ENCODE data around the gene ORMDL1. TPM values are rescaled to one million over a fixed set of nuclear protein-coding genes. Genes with fewer than 3 reads are reported as not detected.
A peak's percentile ranks its signal among the peaks of the same experiment; 100 is the strongest.

The ORMDL1 gene
- total RNA-seq, 6 experiments from 2014 or later: 48.6 to 70.2 (median 60.3) TPM

DNA sequence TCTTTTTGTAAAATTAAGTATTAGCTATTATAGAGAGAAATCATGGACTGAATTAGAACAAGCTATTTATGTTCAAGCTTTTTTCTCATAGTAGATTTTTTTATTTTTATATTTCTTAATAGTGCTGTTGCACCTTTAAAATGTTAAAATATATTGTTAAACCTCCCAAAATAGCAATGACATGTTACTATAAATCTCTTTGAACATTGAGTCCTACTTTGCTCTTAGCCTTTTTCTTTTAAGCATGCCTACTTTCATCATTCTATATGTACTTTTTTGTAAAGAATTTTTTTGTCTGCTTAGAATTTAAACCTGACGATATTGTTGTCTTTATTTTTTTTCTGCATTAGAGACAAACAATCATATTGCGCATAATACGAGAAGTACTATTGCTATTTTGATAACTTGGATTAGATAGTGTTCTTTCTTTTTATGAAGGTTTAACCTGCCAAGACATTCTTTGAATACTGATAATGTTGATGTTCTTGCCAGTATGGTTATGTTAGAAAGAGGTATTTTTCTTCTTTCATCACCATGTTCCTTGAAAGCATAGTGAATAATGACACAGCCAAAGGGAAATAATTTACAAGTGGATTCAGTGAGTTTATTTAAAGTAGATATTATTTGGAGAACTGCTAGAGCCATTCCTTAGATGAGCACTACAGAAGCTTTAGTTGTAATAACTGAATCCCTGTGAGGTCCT lies 40.7 kb upstream of the ORMDL1 start:
- H3K9me3 Mint-ChIP-seq: no peaks in the 10 kb centered on the region
- H3K4me1 Mint-ChIP-seq (ENCODE audit: low read depth): peaks cover 26% of the 10 kb centered on the region
- DNase-seq: no peak
- TF ChIP-seq, protein P1, sequence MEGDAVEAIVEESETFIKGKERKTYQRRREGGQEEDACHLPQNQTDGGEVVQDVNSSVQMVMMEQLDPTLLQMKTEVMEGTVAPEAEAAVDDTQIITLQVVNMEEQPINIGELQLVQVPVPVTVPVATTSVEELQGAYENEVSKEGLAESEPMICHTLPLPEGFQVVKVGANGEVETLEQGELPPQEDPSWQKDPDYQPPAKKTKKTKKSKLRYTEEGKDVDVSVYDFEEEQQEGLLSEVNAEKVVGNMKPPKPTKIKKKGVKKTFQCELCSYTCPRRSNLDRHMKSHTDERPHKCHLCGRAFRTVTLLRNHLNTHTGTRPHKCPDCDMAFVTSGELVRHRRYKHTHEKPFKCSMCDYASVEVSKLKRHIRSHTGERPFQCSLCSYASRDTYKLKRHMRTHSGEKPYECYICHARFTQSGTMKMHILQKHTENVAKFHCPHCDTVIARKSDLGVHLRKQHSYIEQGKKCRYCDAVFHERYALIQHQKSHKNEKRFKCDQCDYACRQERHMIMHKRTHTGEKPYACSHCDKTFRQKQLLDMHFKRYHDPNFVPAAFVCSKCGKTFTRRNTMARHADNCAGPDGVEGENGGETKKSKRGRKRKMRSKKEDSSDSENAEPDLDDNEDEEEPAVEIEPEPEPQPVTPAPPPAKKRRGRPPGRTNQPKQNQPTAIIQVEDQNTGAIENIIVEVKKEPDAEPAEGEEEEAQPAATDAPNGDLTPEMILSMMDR (IDR thresholded peaks at IDR 0.05): no peak
- H3K27me3 Mint-ChIP-seq (ENCODE audit: insufficient read depth): no peaks in the 10 kb centered on the region
- peaks cover 17% of the 10 kb centered on the region for H3K36me3 Mint-ChIP-seq (ENCODE audit: low read depth)
- H3K4me3 Mint-ChIP-seq: no peak overlapping the region
- no peak overlapping the region for H3K27ac Mint-ChIP-seq

DNA sequence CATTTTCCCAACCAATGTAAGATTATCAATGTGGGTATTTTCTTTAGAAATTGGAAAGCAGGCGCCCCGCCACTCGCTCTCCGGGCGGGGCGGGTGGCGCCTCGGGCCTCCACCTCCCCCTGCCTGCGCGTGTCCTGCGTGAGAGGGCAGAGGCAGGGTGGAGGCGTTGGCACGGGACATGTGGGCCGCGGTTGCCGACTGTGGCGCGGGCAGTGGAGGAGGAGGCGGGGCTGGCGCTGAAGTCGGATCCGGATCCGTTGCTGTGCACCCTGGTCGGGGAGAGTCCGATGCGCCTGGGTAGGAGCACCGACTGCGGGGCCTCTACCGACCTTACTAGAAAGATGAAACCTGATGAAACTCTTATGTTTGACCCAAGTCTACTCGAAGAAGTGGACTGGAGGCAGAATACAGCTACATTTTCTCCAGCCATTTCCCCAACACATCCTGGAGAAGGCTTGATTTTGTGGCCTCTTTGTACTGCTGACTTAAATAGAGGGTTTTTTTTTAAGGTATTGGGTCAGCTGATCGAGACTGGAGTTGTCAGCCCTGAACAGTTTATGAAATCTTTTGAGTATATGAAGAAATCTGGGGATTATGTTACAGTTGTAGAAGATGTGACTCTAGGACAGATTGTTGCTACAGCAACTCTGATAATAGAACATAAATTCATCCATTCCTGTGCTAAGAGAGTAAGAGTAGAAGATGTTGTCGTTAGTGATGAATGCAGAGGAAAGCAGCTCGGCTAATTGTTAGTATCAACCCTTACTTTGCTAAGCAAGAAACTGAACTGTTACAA lies 38.0 kb upstream of the ORMDL1 start:
- Mint-ChIP-seq H3K4me1 (ENCODE audit: low read depth) (peaks cover 34% of the 10 kb centered on the region), H3K27me3 (ENCODE audit: insufficient read depth) (no peaks in the 10 kb centered on the region), H3K4me3 (no peak overlapping the region), H3K27ac (peak overlapping the region; percentile 25; the same call in 1 of the 2 replicates), H3K36me3 (ENCODE audit: low read depth) (peaks cover 29% of the 10 kb centered on the region), H3K9me3 (peaks cover 11% of the 10 kb centered on the region)
- TF ChIP-seq, protein P1 (IDR thresholded peaks at IDR 0.05): no peak
- DNase-seq: peak; percentile 75

DNA sequence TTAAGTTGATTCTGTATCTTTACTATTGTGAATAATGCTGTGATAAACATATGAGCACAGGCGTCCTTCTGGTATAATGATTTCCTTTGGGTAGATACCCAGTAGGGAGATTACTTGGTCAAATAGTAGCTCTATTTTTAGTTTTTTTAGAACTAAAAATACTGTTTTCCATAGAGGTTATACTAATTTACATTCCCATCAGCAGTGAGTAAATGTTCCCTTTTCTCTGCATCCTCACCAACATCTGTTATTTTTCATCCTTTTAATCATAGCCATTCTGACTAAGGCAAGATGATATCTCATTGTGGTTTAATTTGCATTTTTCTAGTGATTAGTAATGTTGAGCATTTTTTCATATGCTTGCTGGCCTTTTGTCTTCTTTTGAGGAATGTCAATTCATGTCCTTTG lies 35.2 kb upstream of the ORMDL1 start:
- H3K27ac Mint-ChIP-seq: peak overlapping the region; percentile 61
- peaks cover 34% of the 10 kb centered on the region for H3K4me1 Mint-ChIP-seq (ENCODE audit: low read depth)
- TF ChIP-seq, protein P1 (IDR thresholded peaks at IDR 0.05): no peak
- peak; percentile 88 for DNase-seq
- H3K4me3 Mint-ChIP-seq: peak overlapping the region; percentile 43; the same call in 1 of the 2 replicates
- no peaks in the 10 kb centered on the region for H3K27me3 Mint-ChIP-seq (ENCODE audit: insufficient read depth)
- peaks cover 48% of the 10 kb centered on the region for H3K36me3 Mint-ChIP-seq (ENCODE audit: low read depth)
- H3K9me3 Mint-ChIP-seq: peaks cover 11% of the 10 kb centered on the region

DNA sequence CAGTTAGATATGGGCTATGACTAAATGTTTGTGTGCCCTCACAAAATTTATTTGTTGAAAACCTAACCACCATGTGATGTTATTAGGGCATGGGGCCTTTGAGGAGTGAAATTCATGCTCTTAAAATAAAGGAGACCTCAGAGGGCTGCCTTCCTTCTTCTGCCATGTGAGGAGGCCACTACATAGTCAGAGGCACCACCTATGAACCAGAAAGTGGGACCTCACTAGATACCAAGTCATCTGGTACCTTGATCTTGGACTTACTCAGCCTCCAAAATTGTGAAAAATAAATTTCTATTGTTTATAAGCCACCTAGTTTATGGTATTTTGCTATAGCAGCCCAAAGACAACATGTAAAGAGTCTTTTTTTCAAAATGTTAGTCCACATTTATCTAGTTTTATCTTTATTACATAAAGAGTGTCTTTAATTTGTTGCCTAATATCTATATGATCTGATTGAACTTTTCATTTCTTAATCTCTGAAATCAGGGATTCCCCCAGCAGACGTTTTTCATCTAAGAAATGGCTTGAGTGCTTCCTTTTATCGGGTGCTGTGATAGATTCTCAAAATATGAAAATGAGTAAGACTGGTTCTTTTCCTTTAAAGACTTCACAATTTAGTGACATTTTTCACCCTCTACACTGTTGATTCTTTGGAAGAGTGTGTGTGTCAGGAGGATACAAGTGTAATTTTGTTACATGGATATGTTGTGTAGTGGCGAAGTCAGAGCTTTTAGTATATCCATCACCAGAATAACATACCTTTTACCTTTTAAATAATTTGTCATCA lies 34.3 kb upstream of the ORMDL1 start:
- Mint-ChIP-seq H3K4me1 (ENCODE audit: low read depth) (peaks cover 34% of the 10 kb centered on the region), H3K9me3 (peaks cover 11% of the 10 kb centered on the region), H3K36me3 (ENCODE audit: low read depth) (peaks cover 57% of the 10 kb centered on the region), H3K27me3 (ENCODE audit: insufficient read depth) (no peaks in the 10 kb centered on the region), H3K27ac (peak overlapping the region; percentile 61; the same call in 1 of the 2 replicates), H3K4me3 (no peak overlapping the region)
- DNase-seq: no peak
- TF ChIP-seq, protein P1 (IDR thresholded peaks at IDR 0.05): no peak

DNA sequence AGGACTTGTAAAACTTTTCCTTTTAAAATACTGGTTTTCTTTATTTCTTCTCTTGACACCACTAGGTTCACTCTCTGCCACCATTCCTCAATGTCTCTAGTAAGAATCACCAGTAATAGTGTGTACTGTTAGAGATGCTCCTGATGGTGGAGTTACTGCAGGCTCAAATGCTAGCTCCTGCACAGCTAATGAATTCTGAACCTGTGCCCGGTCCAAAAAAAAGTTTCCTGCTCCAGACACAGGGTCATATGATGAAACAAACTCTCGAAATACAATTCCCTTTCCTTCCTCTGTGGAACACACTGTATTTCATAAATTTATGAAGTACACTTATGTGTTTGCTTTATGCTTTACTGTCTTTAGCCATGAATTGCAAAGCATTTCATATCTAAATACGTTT lies 19.3 kb upstream of the ORMDL1 start:
- H3K27ac Mint-ChIP-seq: no peak overlapping the region
- DNase-seq: no peak
- TF ChIP-seq, protein P1 (IDR thresholded peaks at IDR 0.05): no peak
- H3K27me3 Mint-ChIP-seq (ENCODE audit: insufficient read depth): no peaks in the 10 kb centered on the region
- no peak overlapping the region for H3K4me3 Mint-ChIP-seq
- peaks cover 18% of the 10 kb centered on the region for H3K36me3 Mint-ChIP-seq (ENCODE audit: low read depth)
- peaks cover 35% of the 10 kb centered on the region for H3K4me1 Mint-ChIP-seq (ENCODE audit: low read depth)
- H3K9me3 Mint-ChIP-seq: no peaks in the 10 kb centered on the region

Measured in HFFc6 (cell line).